ENCODE results near the gene ARHGAP44. TPM values are rescaled to one million over a fixed set of nuclear protein-coding genes. Genes with fewer than 3 reads are reported as not detected.

ARHGAP44 gene
- total and polyA plus RNA-seq, 2 experiments from 2014 or later: 5.8 to 16.4 TPM

DNA sequence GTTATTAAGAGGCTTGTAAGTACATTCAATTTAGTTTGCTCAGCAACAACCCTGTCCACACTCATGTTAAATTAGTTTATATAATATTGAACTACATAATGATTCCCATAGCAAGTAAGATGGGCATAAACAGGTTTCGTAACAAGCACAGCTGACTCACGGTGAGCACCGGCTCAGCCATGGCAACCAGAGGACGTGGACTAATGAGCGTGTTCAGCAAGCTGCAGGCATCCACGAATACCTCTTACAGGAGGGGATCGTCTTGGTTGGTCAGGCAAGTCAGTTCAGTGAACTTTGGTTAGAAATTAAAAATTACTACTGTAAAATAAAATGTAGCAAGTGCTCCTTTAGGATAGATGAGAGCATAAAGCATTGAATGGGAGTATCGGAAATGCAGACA, 170.1 kb downstream of the ARHGAP44 start (continued):
- TF ChIP-seq, protein P1, sequence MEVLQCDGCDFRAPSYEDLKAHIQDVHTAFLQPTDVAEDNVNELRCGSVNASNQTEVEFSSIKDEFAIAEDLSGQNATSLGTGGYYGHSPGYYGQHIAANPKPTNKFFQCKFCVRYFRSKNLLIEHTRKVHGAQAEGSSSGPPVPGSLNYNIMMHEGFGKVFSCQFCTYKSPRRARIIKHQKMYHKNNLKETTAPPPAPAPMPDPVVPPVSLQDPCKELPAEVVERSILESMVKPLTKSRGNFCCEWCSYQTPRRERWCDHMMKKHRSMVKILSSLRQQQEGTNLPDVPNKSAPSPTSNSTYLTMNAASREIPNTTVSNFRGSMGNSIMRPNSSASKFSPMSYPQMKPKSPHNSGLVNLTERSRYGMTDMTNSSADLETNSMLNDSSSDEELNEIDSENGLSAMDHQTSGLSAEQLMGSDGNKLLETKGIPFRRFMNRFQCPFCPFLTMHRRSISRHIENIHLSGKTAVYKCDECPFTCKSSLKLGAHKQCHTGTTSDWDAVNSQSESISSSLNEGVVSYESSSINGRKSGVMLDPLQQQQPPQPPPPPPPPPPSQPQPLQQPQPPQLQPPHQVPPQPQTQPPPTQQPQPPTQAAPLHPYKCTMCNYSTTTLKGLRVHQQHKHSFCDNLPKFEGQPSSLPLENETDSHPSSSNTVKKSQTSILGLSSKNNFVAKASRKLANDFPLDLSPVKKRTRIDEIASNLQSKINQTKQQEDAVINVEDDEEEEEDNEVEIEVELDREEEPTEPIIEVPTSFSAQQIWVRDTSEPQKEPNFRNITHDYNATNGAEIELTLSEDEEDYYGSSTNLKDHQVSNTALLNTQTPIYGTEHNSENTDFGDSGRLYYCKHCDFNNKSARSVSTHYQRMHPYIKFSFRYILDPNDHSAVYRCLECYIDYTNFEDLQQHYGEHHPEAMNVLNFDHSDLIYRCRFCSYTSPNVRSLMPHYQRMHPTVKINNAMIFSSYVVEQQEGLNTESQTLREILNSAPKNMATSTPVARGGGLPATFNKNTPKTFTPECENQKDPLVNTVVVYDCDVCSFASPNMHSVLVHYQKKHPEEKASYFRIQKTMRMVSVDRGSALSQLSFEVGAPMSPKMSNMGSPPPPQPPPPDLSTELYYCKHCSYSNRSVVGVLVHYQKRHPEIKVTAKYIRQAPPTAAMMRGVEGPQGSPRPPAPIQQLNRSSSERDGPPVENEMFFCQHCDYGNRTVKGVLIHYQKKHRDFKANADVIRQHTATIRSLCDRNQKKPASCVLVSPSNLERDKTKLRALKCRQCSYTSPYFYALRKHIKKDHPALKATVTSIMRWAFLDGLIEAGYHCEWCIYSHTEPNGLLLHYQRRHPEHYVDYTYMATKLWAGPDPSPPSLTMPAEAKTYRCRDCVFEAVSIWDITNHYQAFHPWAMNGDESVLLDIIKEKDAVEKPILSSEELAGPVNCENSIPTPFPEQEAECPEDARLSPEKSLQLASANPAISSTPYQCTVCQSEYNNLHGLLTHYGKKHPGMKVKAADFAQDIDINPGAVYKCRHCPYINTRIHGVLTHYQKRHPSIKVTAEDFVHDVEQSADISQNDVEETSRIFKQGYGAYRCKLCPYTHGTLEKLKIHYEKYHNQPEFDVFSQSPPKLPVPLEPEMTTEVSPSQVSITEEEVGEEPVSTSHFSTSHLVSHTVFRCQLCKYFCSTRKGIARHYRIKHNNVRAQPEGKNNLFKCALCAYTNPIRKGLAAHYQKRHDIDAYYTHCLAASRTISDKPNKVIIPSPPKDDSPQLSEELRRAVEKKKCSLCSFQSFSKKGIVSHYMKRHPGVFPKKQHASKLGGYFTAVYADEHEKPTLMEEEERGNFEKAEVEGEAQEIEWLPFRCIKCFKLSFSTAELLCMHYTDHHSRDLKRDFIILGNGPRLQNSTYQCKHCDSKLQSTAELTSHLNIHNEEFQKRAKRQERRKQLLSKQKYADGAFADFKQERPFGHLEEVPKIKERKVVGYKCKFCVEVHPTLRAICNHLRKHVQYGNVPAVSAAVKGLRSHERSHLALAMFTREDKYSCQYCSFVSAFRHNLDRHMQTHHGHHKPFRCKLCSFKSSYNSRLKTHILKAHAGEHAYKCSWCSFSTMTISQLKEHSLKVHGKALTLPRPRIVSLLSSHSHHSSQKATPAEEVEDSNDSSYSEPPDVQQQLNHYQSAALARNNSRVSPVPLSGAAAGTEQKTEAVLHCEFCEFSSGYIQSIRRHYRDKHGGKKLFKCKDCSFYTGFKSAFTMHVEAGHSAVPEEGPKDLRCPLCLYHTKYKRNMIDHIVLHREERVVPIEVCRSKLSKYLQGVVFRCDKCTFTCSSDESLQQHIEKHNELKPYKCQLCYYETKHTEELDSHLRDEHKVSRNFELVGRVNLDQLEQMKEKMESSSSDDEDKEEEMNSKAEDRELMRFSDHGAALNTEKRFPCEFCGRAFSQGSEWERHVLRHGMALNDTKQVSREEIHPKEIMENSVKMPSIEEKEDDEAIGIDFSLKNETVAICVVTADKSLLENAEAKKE (CRISPR knock-in tag; IDR thresholded peaks at IDR 0.05): no peak
- no peak for TF ChIP-seq JUNB (IDR thresholded peaks at IDR 0.05; ENCODE audit: unreplicated experiment)
- TF ChIP-seq, protein P2, sequence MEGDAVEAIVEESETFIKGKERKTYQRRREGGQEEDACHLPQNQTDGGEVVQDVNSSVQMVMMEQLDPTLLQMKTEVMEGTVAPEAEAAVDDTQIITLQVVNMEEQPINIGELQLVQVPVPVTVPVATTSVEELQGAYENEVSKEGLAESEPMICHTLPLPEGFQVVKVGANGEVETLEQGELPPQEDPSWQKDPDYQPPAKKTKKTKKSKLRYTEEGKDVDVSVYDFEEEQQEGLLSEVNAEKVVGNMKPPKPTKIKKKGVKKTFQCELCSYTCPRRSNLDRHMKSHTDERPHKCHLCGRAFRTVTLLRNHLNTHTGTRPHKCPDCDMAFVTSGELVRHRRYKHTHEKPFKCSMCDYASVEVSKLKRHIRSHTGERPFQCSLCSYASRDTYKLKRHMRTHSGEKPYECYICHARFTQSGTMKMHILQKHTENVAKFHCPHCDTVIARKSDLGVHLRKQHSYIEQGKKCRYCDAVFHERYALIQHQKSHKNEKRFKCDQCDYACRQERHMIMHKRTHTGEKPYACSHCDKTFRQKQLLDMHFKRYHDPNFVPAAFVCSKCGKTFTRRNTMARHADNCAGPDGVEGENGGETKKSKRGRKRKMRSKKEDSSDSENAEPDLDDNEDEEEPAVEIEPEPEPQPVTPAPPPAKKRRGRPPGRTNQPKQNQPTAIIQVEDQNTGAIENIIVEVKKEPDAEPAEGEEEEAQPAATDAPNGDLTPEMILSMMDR (conservative IDR thresholded peaks at IDR 0.05; ENCODE audit: low read depth in 2 of 2): no peak
- TF ChIP-seq NANOG (IDR thresholded peaks at IDR 0.05; ENCODE audit: borderline replicate concordance): no peak

DNA sequence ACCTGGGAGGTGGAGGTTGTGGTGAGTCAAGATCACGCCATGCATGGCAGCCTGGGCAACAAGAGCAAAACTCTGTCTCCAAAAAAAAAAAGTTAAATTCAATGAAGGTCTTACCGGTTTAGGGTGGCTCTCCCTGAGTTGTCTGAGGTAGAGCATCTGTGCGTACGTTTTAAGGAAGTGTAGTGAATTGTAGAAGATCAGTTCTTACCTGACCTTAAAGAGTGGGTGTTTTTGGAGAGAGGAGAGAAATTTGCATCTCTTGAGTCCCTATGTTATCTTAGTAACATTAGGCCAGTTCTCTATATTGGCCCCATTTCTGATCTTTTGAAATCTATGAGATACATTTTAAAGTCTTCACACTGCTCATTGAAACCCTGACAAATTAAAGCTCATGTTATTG, 172.4 kb downstream of the ARHGAP44 start:
- Mint-ChIP-seq H3K27ac (no peak overlapping the region), H3K36me3 (ENCODE audit: low read depth) (peaks cover 34% of the 10 kb centered on the region), H3K27me3 (ENCODE audit: insufficient read depth, low read depth, poor library complexity) (no peaks in the 10 kb centered on the region), H3K4me3 (no peak overlapping the region), H3K4me1 (no peaks in the 10 kb centered on the region), H3K9me3 (no peaks in the 10 kb centered on the region)
- H3K4me3 ChIP-seq: no peak overlapping the region
- no peak overlapping the region for H2AFZ ChIP-seq
- no peaks in the 10 kb centered on the region for H4K20me1 ChIP-seq (replicated peaks; ENCODE audit: insufficient read depth)
- no peaks in the 10 kb centered on the region for H3K4me1 ChIP-seq (ENCODE audit: insufficient read depth)
- no peaks in the 10 kb centered on the region for H3K9me2 ChIP-seq (ENCODE audit: insufficient read depth)
- H3K36me3 ChIP-seq (ENCODE audit: insufficient read depth): peaks cover 13% of the 10 kb centered on the region
- no peaks in the 10 kb centered on the region for H3F3A ChIP-seq (replicated peaks; ENCODE audit: low read depth)
- no peaks in the 10 kb centered on the region for H3K79me2 ChIP-seq (replicated peaks; ENCODE audit: insufficient read depth)
- H3K27me3 ChIP-seq (ENCODE audit: insufficient read depth): no peaks in the 10 kb centered on the region
- DNase-seq (ENCODE audit: low spot score) (no peak), ATAC-seq (no peak)
- H3K27ac ChIP-seq (ENCODE audit: low read depth): no peak overlapping the region
- no peak overlapping the region for H3K4me2 ChIP-seq
- TF ChIP-seq JUNB (IDR thresholded peaks at IDR 0.05; ENCODE audit: unreplicated experiment): no peak
- TF ChIP-seq STAT1 (IDR thresholded peaks at IDR 0.05; ENCODE audit: unreplicated experiment): no peak
- no peak for TF ChIP-seq NANOG (IDR thresholded peaks at IDR 0.05; ENCODE audit: borderline replicate concordance)
- no peak for TF ChIP-seq CREB1 (CRISPR knock-in tag; IDR thresholded peaks at IDR 0.05; ENCODE audit: low read depth)
- TF ChIP-seq ETS1 (IDR thresholded peaks at IDR 0.05): no peak
- no peak for TF ChIP-seq POLR2AphosphoS5 (IDR thresholded peaks at IDR 0.05; ENCODE audit: low read depth)
- no peak for TF ChIP-seq ZNF114 (CRISPR knock-in tag; IDR thresholded peaks at IDR 0.05)

All from GM23338 (cell line).